HG03095 (cell line): ENCODE data around the gene FBXO40.

Source experiments
- ATAC-seq: cut with Tn5 transposase; IDR thresholded peaks from one replicate; pipeline ENCODE4 v1.9.1; 2021; ENCODE audit warnings: moderate library complexity; ENCODE audit not compliant: unreplicated experiment

The FBXO40 gene

DNA sequence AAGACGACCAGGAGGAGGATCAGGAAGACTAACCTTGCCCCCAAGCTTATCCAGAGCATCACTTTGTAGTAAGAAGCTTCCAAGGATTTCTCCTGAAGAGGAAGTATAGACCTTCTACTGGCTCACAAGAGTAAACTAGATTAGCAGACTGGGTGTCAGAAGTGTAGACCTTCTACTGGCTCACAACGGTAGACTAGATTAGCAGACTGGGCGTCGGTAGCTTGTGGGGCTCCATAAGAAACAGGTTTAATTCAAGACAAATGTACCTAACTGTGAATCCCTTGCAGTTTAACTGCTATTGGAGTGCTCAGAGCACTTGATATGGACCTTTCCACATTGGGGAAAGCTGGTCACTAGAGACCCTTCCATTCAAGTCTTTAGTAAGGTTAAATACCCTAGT lies 12.9 kb downstream of the FBXO40 start:
- no peak for ATAC-seq

DNA sequence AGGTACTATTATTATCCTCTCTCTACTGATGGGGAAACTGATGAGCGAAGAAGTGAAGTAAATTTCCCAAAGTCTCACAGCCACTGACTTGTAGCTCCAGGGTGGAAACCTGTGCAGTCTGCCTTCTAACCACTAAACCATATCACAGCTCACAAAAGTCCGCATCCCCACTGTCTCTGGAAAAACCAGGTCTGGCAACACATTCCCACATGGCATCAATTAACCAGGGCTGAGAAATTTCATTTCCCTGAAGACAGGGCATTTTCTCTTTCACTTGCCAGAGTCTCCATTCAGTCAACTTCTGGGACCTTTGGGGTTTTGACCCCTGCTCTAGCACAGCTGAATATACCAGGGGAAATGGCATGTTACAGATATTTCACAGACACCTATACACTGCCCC lies 26.5 kb downstream of the FBXO40 start:
- ATAC-seq: no peak

DNA sequence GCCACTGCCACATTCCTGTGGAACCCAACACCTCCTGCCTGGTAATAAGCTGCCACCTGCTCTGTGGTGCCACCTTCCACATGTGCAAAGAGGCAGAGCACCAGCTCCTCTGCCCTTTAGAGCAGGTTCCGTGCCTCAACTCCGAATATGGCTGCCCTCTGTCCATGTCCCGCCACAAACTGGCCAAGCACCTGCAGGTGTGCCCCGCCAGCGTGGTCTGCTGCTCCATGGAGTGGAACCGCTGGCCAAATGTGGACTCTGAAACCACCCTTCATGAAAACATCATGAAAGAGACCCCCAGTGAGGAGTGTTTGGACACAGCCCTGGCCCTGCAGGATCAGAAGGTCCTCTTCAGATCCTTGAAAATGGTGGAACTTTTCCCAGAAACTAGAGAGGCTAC lies 28.3 kb downstream of the FBXO40 start:
- ATAC-seq: no peak

- ATAC-seq: no peak
These were observed 31.1 kb downstream of the FBXO40 start for GRCh38 chr3:121624147-121624899.

DNA sequence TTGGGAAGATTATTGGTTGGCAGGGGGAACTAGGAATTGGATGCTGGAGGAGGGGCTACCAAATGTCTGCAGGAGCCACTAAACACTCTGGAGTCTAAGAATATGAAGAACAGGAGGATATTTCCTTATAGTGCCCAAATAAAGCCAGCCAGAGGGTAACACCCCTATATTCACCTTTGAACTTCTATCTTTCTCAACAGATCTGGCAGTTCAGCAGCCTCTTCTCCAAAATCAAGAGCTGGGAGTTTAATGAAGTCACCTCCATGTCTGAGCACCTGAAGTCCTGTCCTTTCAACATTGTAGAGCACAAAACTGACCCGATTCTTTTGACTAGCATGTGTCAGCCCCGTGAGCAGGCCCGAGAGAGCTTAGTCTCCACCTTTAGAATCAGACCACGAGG lies 33.3 kb downstream of the FBXO40 start:
- no peak for ATAC-seq

- no peak for ATAC-seq
These were observed 34.0 kb downstream of the FBXO40 start for GRCh38 chr3:121627211-121627610.

- no peak for ATAC-seq
These were observed 34.4 kb downstream of the FBXO40 start for GRCh38 chr3:121627622-121628021.

DNA sequence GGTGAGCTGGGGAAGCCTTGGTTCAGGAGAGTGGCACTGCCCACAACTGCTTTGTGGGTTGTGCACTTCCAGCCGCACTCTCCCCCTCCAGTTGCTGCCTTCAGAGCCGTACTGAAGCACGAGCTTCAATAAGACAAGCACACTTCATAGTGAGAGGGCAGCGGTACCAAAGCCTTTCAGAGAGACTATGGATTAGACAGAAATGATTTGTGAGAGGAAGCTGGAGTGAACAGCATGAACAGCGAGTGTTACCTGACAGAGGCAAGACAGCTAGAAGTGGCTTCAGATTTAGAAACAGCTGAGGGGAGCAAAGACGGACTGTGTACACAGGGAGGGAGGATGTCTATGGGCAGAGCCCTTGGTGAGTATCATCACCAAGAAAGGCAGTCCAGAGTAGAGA lies 36.4 kb downstream of the FBXO40 start:
- no peak for ATAC-seq

DNA sequence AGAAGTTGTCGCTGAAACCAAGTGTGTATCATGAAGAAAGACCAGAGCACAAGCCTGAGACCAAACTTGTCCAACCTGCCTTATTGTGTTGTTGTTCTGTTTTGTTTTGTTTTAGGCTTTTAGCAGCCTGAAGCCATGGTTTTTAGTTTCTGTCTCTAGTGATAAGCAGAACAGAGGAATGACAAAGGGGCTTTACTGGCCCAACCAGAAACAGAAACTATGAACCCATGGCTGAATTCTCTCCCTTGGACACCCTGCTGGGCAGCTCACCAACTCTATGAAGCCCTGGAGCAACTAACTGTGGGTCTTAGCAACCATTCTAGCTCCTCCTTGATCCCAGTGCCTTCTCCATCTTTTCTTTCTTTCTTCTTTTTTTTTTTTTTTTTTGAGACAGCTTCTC lies 37.2 kb downstream of the FBXO40 start:
- no peak for ATAC-seq

DNA sequence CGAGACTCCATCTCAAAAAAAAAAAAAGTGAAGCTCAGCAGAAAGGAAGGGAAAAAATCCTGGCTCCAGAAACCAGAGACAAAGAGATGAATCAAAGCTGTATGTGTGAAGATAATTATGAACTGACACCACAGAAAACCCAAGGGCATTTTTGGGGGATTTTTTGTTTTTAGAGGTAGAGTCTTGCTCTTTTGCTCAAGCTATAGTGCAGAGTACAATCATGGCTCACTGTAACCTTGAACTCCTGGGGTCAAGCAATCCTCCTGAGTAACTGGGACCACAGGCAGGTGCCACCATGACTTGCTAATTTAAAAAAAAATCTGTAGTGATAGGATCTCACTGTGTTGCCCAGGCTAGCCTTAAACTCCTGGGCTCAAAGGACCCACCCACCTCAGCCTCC lies 44.7 kb downstream of the FBXO40 start:
- ATAC-seq: no peak

- no peak for ATAC-seq
These were observed 47.9 kb downstream of the FBXO40 start for GRCh38 chr3:121641127-121641526.

- ATAC-seq: no peak
These were observed 49.6 kb downstream of the FBXO40 start for GRCh38 chr3:121642601-121643314.

DNA sequence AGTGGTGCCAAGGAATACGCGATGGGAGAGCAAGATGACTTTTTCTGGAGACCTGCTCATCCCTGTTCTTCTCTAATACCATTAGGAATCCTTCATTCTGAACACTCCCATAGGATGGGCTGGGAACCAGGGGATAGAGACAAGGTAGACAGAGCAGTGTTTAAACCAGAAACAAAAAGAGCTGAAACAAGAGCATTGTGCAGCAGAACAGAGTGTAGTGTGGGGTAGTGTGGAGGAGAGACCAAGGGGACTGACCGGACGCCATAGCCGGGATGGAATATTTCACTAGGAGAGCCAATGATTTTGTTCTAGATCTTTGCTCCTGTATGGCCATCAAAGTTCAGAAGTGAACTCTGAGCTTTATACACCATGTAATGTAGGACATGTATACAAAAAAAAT lies 51.9 kb downstream of the FBXO40 start:
- ATAC-seq: no peak

- no peak for ATAC-seq
These were observed 55.2 kb downstream of the FBXO40 start for GRCh38 chr3:121648219-121648958.

DNA sequence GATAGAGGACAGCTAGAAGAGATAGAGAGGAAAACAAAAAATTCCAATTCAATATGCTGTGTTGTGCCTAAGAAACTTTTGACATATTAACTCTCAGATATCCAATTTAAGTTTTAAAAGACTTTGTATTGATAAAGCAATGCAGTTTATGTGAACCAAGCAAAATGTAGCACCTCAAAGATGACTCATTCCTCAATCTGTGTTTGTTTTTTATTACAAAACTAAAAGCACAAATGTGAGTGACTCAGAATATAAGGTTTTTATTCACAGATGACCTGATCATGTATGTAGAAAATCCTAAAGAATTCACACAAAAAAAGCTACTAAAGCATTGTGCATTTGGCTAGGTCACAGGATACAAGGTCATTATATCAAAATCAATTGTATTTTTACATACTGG lies 56.5 kb downstream of the FBXO40 start:
- ATAC-seq: no peak

DNA sequence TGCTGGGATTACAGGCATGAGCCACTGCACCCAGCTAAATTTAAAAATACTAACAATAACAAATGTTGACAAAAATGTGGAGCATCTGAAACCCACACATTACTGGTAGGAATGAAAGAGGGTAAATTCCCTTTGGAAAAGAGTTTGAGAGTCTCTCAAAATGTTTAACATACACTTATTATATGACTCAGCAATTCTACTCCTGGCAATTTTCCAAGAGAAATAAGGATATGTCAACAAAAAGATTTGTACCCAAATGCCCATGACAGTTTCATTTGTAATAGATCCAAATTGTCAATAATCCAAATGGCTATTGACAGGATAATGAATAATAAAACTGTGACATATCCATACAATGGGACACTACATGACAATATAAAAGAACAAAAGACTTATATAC lies 58.5 kb downstream of the FBXO40 start:
- ATAC-seq: no peak

DNA sequence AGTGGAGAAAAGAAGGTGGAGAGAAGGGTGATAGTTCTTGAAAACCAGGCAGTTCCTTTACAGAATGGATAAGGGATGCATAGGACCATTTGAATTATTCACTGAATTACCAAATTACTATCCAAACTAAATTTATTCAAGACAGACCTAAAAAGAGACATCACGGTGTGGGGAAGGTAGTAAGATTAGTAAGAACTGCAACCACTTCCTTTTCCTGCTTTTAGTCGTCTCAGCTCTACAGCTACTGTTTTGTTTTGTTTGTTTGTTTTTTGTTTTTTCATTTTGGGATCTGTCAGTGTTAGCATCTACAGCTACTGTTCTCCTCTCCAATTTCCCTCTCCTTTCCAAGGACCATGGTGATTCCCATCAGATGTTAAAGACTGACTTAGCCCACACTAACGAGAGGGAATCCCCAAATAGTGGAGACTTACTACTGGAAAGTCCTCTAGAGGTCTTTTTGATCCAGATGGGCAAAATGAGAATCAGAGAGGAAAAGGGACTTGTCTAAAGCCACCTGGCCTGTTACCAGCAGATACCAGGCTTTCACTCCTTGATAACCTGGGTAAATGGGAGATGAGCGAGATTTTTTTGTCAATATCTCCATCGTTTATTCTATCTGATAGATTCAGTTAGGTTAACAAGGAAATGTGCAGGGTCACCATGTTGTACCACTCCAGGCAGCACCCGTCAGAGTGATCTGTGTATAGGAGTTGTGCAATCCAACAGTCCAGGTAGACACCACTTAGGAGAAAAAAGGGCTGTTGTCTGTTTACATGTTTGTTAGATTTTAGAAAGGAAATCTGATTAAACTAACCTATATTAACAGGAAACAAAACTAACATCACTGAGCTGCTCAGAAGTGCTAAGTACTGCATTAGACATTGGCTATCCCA lies 61.6 kb downstream of the FBXO40 start:
- no peak for ATAC-seq

DNA sequence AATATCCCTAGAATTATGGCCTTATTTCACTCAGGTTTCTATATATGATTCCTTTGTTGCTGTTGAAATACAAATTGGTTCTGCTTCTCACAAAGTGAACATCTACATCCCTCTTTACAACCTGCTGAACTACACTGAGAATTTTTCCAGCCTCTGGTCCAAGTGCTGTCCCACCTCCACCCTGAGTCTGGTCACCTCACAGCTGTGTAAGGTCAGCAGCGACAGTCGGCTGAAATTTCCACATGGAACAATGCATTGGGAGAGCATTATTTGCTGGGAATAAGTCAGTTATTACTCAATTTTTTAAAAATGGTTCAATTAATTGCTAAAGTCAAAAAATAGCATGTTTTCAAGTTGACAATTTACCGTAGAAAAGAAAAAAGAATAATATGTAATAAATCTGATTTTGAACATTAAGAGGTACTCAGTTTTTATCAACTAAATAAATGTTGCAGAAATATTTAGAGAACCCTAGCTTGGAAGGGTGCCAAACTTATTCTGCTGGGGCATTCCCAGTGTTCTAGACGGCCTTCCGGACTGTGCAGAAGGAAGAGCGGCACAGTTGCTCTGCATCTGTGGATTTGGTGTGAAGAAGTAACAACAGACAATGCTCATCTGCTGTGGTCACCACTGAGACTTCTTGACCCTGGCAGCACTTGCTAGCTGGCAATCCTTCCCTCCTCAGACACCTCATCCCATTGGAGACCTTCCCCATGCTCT lies 65.7 kb downstream of the FBXO40 start:
- ATAC-seq: no peak

- ATAC-seq: no peak
These were observed 66.4 kb downstream of the FBXO40 start for GRCh38 chr3:121659586-121659985.
